ENCODE data around the gene HHEX.
"Not testable (repeated sequence)": the region's sequence is repeated elsewhere in the genome, so short reads cannot be mapped to it uniquely, and the experiment has no call there.

The HHEX gene

DNA sequence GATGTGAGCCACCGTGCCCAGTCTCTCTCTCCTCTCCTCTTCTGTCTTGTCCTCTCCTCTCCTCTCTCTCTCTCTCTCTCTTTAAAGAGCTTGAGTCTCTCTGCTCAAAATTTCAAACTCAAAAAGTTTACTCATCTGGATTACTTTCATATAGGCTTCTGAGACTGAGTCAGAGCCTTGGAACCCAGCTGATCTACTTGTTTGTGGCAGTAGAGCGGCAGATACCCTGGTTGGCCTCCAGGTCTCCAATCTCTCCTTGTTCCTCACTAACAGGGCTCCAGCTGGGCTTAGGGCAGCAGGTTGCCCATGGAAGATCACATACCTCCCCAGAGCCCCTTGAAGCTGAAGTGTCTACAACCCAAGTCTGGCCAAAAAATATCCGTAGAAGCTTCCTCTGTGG is 51.0 kb downstream of the HHEX start:
- no peak for DNase-seq

DNA sequence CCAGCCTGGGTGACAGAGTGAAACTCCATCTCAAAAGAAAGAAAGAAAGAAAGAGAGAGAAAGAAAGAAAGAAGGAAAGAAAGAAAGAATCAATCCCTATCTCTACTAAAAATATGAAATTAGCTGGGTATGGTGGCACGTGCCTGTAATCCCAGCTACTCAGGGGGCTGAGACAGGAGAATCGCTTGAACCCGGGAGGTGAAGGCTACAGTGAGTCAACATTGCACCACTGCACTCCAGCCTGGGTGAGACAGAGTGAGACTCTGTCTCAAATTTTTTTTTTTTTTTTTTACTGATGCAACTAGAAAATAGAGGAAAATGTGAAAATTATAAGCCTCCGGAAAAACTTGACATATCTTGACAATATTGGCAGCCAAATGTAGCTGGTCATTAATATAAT is 52.0 kb downstream of the HHEX start:
- DNase-seq: not testable (repeated sequence)

DNA sequence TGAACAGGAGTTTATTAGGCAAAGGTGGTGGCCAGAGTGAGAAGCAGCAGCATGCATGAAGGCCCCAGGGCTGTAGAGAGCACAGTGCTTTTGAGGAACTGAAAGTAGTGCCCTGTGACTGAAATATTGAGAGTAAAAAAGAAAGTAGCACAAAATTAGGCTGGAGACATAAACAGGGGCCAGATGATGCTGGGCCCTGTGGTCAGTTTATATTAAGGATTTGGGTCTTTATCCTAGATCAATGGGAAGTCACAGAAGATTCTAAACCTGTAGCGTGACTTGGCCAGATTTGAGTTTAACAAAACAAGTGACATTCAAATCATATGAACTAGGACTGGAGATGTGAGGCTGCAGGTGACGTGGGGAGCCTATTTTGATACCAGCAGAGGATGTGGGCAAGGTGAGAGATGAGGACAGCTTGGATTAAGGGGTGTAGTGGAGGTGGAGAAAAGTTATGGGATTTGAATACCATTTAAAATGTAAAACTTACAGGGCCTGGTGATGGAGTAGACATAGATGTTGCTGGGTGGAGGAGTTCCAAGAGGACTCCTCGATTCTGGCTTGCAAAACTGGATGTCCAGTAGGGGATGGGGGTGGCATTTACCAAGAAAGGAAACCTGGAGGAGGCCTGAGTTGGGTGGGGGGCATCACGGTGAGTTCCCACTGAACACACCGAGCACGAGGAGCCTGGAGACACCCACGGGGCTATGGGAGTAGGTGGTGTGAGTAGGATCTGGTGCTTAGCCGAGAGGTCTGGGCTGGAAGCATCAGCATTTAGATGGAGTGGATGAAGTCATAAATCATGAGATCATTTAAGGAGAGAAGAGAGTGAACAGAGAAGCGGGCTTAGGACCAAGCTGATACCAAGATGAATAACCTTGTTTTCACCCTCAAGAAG is 52.8 kb downstream of the HHEX start:
- no peak for DNase-seq
